ENCODE data around the gene LCE7A.

Gene LCE7A

GRCh38 chr1:152859696-152860095 is at the start of gene LCE7A:
TSS of gene LCE7A (plus strand) at chr1:152859996. CDS start at chr1:152860698, 702 bp downstream.
- in situ Hi-C loops (cut with MboI; ENCODE audit: low sequenced_read_pairs): no loop called here

GRCh38 chr1:152811050-152811449 is 48.7 kb upstream of the LCE7A start:
- in situ Hi-C loops (cut with MboI; ENCODE audit: low sequenced_read_pairs): no loop called here

GRCh38 chr1:152811671-152812070 is 48.1 kb upstream of the LCE7A start, which contains the start of gene LCE1B:
TSS of gene LCE1B (plus strand) at chr1:152811971. CDS start at chr1:152812447, 476 bp downstream.
- in situ Hi-C loops (cut with MboI; ENCODE audit: low sequenced_read_pairs): no loop called here

- in situ Hi-C loops (cut with MboI; ENCODE audit: low sequenced_read_pairs): no loop called here
Observed at GRCh38 chr1:152817309-152817708, 42.5 kb upstream of the LCE7A start.

- in situ Hi-C loops (cut with MboI; ENCODE audit: low sequenced_read_pairs): no loop called here
Observed at GRCh38 chr1:152823294-152823693, 36.5 kb upstream of the LCE7A start.

GRCh38 chr1:152824964-152825363 is 34.8 kb upstream of the LCE7A start:
- in situ Hi-C loops (cut with MboI; ENCODE audit: low sequenced_read_pairs): no loop called here

- in situ Hi-C loops (cut with MboI; ENCODE audit: low sequenced_read_pairs): no loop called here
Observed at GRCh38 chr1:152827173-152827572, 32.6 kb upstream of the LCE7A start, which contains the start of gene LCE1A. TSS of gene LCE1A (plus strand) at chr1:152827473. CDS start at chr1:152827473, 0 bp downstream.

GRCh38 chr1:152836870-152837269 is 22.9 kb upstream of the LCE7A start:
- in situ Hi-C loops (cut with MboI; ENCODE audit: low sequenced_read_pairs): no loop called here

- in situ Hi-C loops (cut with MboI; ENCODE audit: low sequenced_read_pairs): no loop called here
Observed at GRCh38 chr1:152842556-152842955, 17.2 kb upstream of the LCE7A start, which contains the start of gene LCE6A. TSS of gene LCE6A (plus strand) at chr1:152842856. CDS start at chr1:152843521, 665 bp downstream.

GRCh38 chr1:152855661-152856060 is 4.1 kb upstream of the LCE7A start:
- in situ Hi-C loops (cut with MboI; ENCODE audit: low sequenced_read_pairs): no loop called here

- in situ Hi-C loops (cut with MboI; ENCODE audit: low sequenced_read_pairs): no loop called here
Observed at GRCh38 chr1:152858062-152858461, 1.7 kb upstream of the LCE7A start.

GRCh38 chr1:152860129-152860528 is 333 bp downstream of the LCE7A start:
- in situ Hi-C loops (cut with MboI; ENCODE audit: low sequenced_read_pairs): no loop called here

- in situ Hi-C loops (cut with MboI; ENCODE audit: low sequenced_read_pairs): no loop called here
Observed at GRCh38 chr1:152861374-152861773, 1.6 kb downstream of the LCE7A start.

GRCh38 chr1:152864443-152864842 is 4.6 kb downstream of the LCE7A start:
- in situ Hi-C loops (cut with MboI; ENCODE audit: low sequenced_read_pairs): no loop called here

- in situ Hi-C loops (cut with MboI; ENCODE audit: low sequenced_read_pairs): no loop called here
Observed at GRCh38 chr1:152866321-152866720, 6.5 kb downstream of the LCE7A start.

GRCh38 chr1:152869808-152870419 is 10.1 kb downstream of the LCE7A start:
- in situ Hi-C loops (cut with MboI; ENCODE audit: low sequenced_read_pairs): no loop called here

- in situ Hi-C loops (cut with MboI; ENCODE audit: low sequenced_read_pairs): no loop called here
Observed at GRCh38 chr1:152870831-152871730, 11.3 kb downstream of the LCE7A start.

GRCh38 chr1:152871731-152872126 is 11.9 kb downstream of the LCE7A start:
- in situ Hi-C loops (cut with MboI; ENCODE audit: low sequenced_read_pairs): no loop called here

- in situ Hi-C loops (cut with MboI; ENCODE audit: low sequenced_read_pairs): no loop called here
Observed at GRCh38 chr1:152873495-152873894, 13.7 kb downstream of the LCE7A start.

GRCh38 chr1:152876827-152877226 is 17.0 kb downstream of the LCE7A start:
- in situ Hi-C loops (cut with MboI; ENCODE audit: low sequenced_read_pairs): no loop called here

GRCh38 chr1:152878042-152878441 is 18.2 kb downstream of the LCE7A start, which contains the start of gene SMCP:
TSS of gene SMCP (plus strand) at chr1:152878322. CDS start at chr1:152884423, 6,101 bp downstream.
- in situ Hi-C loops (cut with MboI; ENCODE audit: low sequenced_read_pairs): no loop called here
